KMS-11 (cell line): ENCODE measurements around the gene ISG15.

ENCODE experiments used
- H2AFZ ChIP-seq: fragments of 200-600 bp; sonication (generic); 2 replicates; pipeline ENCODE4 v1.6.1; 2016; ENCODE audit warnings: antibody characterized with exemption, mixed run types, low read depth
- H3K27ac ChIP-seq: fragments of 200-600 bp; sonication (generic); 2 replicates; pipeline ENCODE4 v1.6.1; 2016; ENCODE audit warnings: mild to moderate bottlenecking, mixed run types
- H3K27me3 ChIP-seq: fragments of 200-600 bp; sonication (generic); 2 replicates; pipeline ENCODE4 v1.6.1; 2017; ENCODE audit warnings: mild to moderate bottlenecking, low read depth, mixed run types, moderate library complexity; ENCODE audit not compliant: insufficient read depth
- H3K36me3 ChIP-seq: fragments of 200-600 bp; sonication (generic); 2 replicates; pipeline ENCODE4 v1.6.1; 2017; ENCODE audit warnings: mild to moderate bottlenecking, mixed run types; ENCODE audit not compliant: insufficient read depth
- H3K4me1 ChIP-seq: fragments of 200-600 bp; sonication (generic); 2 replicates; pipeline ENCODE4 v1.6.1; 2016; ENCODE audit warnings: mild to moderate bottlenecking, low read depth, mixed run types; ENCODE audit not compliant: poor library complexity, severe bottlenecking
- H3K4me2 ChIP-seq: fragments of 200-600 bp; sonication (generic); 2 replicates; pipeline ENCODE4 v1.7.0; 2016; ENCODE audit warnings: mild to moderate bottlenecking, mixed run types
- H3K4me3 ChIP-seq: fragments of 200-600 bp; sonication (generic); IDR thresholded peaks from 2 replicates; pipeline ENCODE4 v1.6.1; 2017; ENCODE audit warnings: low read depth, low read length, mixed read lengths; ENCODE audit not compliant: insufficient read depth
- H3K79me2 ChIP-seq: fragments of 200-600 bp; sonication (generic); 2 replicates; pipeline ENCODE4 v1.6.1; 2016; ENCODE audit warnings: low read depth, mixed run types; ENCODE audit not compliant: insufficient read depth
- H3K9ac ChIP-seq: fragments of 200-600 bp; sonication (generic); 2 replicates; pipeline ENCODE4 v1.6.1; 2016; ENCODE audit warnings: mild to moderate bottlenecking, mixed run types
- H4K20me1 ChIP-seq: fragments of 200-600 bp; sonication (generic); 2 replicates; pipeline ENCODE4 v1.6.1; 2016; ENCODE audit warnings: mild to moderate bottlenecking, mixed run types; ENCODE audit not compliant: insufficient read depth
- TF ChIP-seq, protein P1 (sequence below): fragments of 200-600 bp; sonication (generic); conservative IDR thresholded peaks from 2 replicates; pipeline ENCODE4 v1.6.1; 2017; ENCODE audit warnings: low read depth, mild to moderate bottlenecking, antibody characterized with exemption, low read length, moderate library complexity, mixed read lengths

ISG15 gene

DNA sequence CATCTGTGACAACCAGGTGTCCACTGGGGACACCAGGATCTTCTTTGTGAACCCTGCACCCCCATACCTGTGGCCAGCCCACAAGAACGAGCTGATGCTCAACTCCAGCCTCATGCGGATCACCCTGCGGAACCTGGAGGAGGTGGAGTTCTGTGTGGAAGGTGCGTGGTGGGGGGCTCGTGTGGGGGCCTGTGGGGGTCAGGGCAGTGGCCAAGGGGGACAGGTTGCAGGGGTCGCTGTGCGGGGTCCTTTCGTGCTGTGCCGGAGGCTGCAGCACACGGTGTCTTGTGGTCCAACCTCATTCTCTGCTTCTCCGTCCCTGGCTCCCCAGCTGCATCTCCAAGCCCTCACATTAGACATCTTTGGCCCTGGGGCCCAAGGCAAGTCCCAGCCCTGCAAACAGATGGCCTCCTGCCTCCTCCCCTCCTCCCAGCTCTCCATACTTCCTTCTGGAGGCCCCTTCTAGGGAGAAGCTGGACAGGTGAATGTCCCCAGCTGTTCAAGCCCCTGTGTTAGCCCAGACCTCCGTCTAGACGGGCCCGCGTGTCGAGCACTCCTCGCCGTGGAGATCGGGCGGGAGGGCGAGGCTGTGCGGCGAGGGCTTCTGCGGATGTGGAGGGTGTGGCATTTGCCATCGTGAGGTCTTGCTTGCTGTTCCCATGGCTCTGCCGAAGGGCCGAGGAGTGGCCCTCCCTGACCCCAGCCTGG is 9.2 kb downstream of the ISG15 start:
- Histone ChIP-seq H3K4me2 (no peak overlapping the region), H4K20me1 (no peaks in the 10 kb centered on the region), H3K9ac (no peak overlapping the region), H3K27ac (no peak overlapping the region), H3K4me1 (peaks cover 16% of the 10 kb centered on the region), H2AFZ (no peak overlapping the region), H3K79me2 (no peaks in the 10 kb centered on the region), H3K27me3 (peaks cover 66% of the 10 kb centered on the region), H3K36me3 (no peaks in the 10 kb centered on the region), H3K4me3 (no peak overlapping the region)
- TF ChIP-seq, protein P1, sequence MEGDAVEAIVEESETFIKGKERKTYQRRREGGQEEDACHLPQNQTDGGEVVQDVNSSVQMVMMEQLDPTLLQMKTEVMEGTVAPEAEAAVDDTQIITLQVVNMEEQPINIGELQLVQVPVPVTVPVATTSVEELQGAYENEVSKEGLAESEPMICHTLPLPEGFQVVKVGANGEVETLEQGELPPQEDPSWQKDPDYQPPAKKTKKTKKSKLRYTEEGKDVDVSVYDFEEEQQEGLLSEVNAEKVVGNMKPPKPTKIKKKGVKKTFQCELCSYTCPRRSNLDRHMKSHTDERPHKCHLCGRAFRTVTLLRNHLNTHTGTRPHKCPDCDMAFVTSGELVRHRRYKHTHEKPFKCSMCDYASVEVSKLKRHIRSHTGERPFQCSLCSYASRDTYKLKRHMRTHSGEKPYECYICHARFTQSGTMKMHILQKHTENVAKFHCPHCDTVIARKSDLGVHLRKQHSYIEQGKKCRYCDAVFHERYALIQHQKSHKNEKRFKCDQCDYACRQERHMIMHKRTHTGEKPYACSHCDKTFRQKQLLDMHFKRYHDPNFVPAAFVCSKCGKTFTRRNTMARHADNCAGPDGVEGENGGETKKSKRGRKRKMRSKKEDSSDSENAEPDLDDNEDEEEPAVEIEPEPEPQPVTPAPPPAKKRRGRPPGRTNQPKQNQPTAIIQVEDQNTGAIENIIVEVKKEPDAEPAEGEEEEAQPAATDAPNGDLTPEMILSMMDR: no peak

DNA sequence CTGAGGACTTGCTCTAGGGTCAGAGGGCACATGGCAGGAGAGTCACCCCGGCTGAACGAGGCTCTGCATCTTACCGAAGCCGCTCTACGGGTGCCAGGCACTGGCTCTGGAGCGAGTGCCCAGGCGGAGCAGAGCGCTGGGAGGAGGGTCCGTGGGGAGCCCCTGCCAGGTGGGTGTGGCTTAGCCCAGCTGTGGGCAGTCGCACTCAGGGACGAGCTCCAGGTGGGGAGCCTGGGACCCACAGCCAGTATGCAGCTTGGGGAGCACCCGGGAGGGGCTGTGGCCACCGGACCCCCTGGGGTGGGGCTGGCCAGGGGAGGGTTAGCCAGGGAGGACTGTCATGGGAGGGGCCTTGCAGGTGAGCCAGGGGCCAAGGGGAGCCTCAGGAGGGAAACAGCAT is 10.4 kb downstream of the ISG15 start:
- no peak overlapping the region for H3K4me2 ChIP-seq
- TF ChIP-seq, protein P1: no peak
- H3K9ac ChIP-seq: no peak overlapping the region
- no peaks in the 10 kb centered on the region for H4K20me1 ChIP-seq
- peaks cover 16% of the 10 kb centered on the region for H3K4me1 ChIP-seq
- H3K27ac ChIP-seq: no peak overlapping the region
- H3K27me3 ChIP-seq: peaks cover 72% of the 10 kb centered on the region
- H3K79me2 ChIP-seq: no peaks in the 10 kb centered on the region
- H3K4me3 ChIP-seq: no peak overlapping the region
- no peaks in the 10 kb centered on the region for H3K36me3 ChIP-seq
- no peak overlapping the region for H2AFZ ChIP-seq

DNA sequence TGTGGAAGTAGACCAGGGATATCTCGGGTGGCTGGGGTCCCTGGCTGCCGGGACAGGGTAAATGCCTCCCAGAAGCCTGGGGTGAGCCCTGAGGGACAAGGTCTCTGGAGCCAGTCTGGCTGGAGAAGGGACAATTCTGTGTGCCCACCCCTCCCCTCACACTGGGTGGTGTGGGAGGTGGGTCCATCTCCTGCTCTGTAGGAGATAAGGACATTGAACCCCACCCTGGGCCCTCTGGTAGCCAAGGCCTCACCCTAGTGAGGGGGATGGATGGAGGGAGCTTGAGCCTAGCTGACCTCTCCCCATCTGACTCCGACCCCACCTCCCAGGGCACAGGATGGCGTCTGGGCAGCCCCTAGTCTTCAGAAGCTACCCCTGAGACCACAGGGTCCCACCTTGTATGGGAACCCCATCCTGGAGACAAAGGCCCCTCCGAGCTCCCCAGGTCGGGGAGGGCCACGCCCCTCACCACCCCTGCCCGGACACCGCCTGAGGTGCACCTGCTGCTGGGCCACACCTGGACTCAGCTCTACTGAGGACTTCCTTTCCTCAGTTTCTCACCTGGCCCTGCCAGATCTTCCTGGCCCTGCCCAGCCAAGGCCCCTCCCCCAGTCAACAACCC is 11.0 kb downstream of the ISG15 start:
- Histone ChIP-seq H3K27me3 (peaks cover 74% of the 10 kb centered on the region), H3K79me2 (no peaks in the 10 kb centered on the region), H3K9ac (no peak overlapping the region), H3K27ac (no peak overlapping the region), H3K36me3 (no peaks in the 10 kb centered on the region), H3K4me3 (no peak overlapping the region), H3K4me1 (peaks cover 11% of the 10 kb centered on the region), H2AFZ (no peak overlapping the region), H3K4me2 (no peak overlapping the region), H4K20me1 (no peaks in the 10 kb centered on the region)
- TF ChIP-seq, protein P1: no peak

DNA sequence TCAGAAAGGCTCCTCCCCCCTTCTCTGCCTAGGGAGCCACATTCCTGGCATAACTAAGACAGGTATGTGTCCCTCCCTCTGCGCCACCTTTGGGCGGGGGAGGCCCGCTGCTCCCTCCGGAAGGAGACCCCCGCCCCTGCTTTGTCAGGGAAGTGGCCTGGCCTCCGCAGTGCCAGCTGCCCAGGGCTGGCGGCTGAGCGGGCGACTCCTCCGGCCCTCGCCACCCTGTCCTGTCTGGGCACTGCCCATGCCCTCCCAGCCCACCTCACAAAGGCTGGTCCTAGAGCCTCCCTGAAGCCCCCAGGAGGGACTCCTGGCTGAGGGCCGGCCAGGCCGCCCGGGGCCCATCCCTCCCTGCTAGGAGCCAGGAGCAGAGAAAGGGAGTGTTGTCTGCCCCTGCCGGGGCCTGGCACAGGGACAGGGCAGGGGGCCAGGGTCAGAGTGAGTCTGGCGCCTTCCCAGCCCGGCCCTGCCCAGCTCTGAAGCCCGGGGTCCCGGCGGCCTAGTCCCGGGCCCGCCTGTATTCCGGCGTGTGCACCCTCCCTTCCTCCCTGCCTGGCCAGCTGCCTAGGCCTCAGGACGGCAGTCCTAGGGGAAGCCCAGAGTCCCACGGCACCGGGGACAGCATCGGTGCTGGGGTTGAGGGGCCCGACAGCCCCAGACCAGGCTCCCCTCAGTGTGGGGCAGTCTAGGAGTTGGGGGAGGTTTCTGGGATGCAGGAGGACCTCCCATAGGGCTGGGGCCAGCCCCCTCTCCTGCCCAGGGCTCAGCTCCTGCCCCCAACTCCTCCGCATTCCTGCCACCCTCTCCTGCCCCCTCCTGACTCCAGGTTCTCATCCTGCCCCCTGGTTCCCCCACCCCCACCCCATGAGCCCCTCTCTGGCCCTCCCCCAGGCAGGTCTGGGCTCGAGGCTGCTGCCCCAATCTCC is 11.7 kb downstream of the ISG15 start:
- TF ChIP-seq, protein P1: no peak
- Histone ChIP-seq H4K20me1 (no peaks in the 10 kb centered on the region), H3K36me3 (no peaks in the 10 kb centered on the region), H3K4me1 (peaks cover 11% of the 10 kb centered on the region), H3K79me2 (no peaks in the 10 kb centered on the region), H3K4me3 (no peak overlapping the region), H3K4me2 (no peak overlapping the region), H2AFZ (no peak overlapping the region), H3K27me3 (peaks cover 74% of the 10 kb centered on the region), H3K27ac (no peak overlapping the region), H3K9ac (no peak overlapping the region)
